GM21529 (cell line): ENCODE measurements around the gene GRXCR2.
"Not testable (repeated sequence)": the region's sequence is repeated elsewhere in the genome, so short reads cannot be mapped to it uniquely, and the experiment has no call there.

ENCODE experiments used
- ATAC-seq: cut with Tn5 transposase; IDR thresholded peaks from one replicate; pipeline ENCODE4 v1.9.1; 2021; ENCODE audit not compliant: unreplicated experiment

The GRXCR2 gene

DNA sequence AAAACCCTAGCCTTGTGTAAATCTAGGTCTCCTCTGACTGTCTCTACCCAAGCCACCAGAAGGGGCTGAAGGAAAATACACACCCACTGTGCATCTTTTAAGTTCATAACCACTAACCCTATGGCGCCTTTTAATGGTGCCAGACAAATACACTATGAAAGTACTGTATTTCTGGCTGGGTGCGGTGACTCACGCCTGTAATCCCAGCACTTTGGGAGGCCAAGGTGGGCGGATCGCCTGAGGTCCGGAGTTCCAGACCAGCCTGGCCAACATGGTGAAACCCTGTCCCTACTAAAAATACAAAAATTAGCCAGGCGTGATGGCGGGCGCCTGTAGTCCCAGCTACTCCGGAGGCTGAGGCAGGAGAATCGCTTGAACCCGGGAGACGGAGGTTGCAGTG, 36.6 kb downstream of the GRXCR2 start:
- not testable (repeated sequence) for ATAC-seq

DNA sequence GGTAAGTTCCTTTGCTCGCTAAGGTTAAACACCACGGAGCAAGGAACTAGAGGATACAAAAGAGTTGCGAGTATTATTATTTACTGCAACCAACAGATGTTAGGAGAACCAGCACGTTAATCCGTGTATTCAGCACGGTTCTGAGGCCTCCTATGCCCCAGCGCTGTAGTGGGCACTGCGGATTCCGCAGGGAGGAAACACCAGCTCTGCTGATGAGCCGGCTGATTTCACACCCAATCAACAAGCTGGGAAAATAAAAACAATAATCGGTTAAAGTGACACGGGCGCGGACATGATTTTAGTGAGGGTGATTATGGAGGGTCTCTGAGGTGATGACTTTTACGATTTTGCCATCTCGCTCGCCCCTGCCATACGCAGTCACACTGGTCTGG, 37.0 kb downstream of the GRXCR2 start:
- no peak for ATAC-seq

DNA sequence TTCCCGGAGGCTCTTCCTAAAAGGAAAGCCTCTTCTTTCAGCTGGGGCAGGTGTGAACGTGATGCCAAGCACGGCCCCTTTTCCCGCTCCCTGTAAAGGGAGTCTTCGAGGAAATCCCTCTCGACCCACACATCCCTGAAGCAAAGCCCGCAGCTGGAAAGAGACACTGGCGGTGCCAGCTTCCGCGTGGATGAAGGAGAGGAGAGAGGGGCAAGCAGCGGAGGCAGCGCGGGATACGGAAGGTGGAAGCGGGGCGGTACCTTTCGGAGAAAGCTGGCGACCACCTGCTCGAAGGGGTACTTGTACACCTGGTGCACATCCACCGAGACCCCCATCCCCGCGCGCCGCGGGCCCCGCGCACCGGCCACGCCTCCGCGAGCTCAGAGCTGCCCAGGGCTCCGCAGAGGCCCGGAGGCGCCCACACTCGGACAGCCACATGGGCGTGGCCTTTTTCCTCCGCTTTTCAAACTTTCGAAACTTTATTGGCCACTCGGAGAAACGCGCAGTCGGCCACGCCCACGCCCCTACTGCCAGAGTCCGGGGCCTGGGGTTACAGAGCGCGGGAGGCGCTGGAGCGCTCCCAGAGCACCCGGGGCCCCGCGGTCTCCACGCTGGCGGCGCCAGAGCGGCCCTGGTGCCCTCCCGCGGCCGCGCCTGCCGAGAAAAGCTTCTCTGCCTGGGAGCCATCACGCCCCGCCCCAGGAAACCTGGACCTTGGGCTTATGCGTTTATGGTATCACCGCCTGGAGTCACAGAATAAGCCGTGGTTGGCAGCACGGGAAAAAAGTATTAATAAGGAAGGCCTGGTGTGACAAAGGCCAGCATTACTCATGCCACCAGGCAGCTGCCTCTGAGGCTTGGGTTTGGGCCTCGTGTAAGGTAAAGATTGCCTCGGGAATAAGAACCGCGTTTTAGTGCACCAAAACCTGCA, 37.6 kb downstream of the GRXCR2 start, which contains the start of gene PRELID2:
Gene PRELID2 (minus strand): TSS at position 426 of the 931 bp plus-strand sequence. CDS start 91 bp downstream, at position 335.
- ATAC-seq: peak; percentile 89

DNA sequence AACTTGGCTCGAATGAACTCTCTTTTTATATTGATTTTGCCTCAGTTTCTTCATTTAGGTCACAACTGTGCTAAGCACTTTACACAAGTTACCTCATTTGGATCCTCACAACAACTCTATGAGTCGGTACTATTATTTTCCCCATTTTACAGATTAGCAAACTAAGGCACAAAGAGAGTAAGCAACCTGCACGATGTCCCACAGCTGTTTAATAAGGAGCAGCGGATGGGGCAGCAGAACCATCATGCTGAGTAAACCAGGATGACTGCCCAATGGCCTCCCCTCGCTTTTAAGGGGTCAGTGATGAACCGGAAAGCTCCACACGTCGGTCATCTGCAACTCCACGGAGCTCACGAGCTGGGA, 38.3 kb downstream of the GRXCR2 start:
- ATAC-seq: peak; percentile 3

DNA sequence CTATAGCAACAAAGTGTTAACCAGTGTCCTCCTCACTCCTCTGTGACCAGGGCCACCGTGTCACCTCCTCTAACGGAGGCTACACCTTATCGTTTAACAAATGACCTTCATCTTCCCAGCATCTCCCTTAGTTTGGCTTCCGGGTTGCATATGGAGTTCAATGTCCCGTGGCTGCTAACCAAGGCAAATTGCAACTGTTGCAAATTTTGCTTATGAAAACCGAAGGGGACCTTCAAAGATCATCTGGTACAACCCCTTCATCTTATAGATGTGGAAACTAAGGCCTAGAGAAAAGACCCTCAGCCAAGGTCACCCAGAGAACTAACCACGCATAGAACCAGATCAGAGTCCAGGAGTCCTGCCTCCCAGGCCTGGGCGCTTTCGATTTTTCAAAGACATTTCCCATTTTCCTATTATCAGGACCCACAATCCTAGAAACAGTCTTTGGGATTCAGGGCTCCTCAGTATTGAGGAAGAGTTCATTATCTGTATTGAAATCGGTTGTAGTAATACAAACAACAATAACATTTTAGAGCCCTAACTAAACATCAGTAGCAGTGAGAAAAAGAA, 39.1 kb downstream of the GRXCR2 start:
- ATAC-seq: no peak

DNA sequence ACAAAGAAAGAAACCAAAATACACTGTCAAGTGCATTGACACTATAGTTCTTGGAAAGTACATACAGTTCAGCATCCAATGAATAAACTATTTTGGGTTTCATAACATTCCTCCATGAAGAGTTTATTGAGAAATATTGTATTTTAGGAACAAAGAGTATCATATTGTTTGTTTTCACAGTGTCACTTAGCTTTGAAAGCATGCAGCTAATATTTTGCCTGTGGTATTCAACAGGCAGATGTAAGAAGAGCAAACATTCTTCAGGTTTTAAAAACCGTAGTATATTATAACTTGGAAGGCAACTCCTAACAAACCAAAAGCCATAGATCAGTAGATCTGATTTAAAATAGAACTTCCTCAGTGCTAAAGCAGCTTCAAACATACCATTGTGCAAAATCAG, 42.2 kb downstream of the GRXCR2 start:
- ATAC-seq: no peak

DNA sequence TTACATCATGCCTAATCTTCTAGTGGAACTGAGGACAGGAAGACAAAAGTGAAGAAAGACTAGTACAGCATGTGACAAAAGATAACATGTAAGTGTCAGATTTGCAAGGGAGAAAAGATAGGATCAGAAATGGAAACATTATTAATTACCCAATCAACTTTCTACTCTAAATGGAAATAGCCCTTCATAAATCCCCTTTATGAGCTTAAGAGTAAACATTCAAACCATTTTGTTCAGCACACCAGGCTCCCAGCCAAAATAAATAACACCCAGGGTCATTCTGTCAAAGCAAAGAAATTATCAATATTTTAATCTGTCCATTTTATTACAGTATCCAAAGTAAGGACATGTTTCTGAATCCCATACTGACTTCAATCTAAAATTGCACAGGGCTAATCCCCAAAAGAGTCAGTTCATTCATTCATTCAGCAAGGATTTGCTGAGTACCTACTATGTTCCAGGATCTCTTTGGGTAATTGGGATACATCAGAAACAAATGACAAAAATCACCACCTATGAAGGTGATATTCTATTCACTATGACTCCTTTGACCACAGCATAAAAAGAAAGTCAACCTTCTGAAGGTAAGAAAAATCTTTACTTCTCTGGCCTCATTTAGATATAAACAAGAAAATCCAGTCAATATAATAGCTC, 43.0 kb downstream of the GRXCR2 start:
- ATAC-seq: no peak

DNA sequence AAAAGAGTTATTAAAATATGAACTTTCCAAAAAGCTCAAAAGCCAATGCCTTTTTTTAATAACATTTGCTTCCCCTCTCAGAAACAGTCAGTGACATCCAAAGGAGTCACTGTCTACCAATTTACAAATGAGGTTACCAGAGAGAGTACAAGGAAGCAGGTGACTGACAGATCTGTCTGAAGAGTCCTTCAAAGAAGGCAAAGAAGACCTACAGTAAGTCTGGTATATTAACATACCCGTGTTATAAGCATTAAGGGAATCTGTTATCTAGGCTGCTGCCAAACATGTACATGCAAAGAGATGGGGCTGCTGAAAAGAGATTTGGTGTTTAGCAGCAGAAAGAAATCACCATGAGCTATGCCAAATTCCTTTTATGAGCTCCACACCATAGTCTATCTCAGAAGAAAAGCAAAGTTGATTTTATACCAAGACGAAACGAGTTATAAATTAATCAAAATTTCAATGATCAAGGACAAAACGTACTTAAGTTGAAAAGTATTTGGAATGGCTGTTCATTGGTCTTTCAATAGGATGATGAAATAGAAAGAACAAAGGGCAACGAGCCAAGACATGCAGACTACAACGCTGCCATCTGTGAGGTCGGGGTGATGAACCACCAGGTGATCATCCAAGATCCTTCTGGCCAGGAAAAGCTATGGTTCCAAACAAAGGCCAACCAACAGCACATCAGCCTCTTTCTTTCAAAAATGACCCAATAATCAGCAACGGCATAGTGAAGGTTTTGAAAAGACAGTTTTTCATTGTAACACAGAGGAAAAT, 45.7 kb downstream of the GRXCR2 start:
- no peak for ATAC-seq

DNA sequence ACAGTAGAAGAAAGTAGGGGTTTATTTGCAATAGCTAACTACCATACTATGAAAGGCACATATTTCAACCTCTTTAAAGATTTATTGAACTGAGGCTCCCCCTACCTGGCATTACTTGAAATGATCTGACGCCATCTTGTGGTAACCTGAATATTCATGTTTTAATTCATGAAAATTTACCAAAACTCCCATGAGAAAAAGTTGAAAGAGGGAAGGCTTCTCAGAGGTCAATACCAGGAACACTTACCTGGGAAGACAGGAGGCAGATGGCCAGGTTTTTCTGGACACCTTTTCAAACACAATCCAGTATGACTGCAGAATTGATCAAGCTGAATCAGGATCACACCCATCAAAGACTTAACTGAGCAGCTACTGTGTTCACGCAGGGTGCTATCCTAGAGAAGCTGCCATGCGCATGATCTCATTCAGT, 47.0 kb downstream of the GRXCR2 start:
- peak; percentile 85 for ATAC-seq

DNA sequence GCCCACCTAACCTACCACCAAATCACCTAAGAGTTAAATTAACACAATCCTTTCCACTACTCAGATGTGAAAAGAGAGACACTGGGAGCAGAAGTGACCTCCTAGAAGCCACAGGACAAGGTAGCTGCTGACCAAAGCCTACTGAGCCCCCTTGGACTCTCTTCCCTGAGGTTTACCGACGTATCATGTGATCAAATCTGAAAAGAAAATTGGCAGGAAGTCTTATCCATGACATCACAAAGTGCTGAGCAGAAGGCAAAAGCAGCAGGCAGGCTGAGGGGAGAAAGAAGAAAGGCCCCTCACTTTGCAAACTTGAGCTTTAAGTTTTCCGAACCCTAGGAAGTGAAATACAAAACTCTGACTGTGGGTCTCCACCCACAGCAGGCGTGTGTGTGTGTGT, 48.8 kb downstream of the GRXCR2 start:
- ATAC-seq: no peak

DNA sequence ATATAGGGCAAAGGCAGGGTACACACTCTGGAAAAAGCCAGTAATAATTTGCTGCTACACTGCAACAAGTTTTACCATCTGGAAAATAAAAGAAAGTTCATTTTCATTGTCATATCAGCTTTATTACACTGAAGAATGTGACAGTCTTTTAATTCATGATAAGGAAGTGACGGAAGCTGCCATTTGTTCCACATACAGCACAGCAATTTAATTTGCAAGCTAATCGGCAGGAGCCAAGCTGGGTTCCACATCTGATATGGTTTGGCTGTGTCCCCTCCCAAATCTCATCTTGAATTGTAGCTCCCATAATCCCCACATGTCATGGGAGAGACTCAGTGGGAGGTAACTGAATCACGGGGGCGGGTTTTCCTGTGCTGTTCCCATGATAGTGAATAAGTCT, 54.2 kb downstream of the GRXCR2 start:
- ATAC-seq: no peak

DNA sequence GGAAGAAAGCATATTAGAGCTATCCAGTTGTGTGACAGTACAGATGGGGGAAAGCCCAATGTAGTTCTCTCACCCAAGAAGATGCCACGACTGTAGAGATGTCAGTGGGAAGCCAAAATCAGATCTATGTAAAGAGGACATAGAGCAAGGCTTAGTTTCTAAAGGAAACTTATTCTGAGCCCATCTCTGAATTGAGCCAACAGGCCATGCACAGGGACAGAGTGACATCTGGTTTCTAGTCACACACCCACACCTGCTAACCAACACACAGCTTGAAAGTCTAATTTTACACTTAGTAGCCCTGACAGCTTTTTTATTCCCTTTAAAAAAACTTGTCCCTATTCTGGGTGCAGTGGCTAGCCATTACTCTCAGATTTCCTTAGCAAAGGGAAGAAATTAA, 59.9 kb downstream of the GRXCR2 start:
- ATAC-seq: no peak

DNA sequence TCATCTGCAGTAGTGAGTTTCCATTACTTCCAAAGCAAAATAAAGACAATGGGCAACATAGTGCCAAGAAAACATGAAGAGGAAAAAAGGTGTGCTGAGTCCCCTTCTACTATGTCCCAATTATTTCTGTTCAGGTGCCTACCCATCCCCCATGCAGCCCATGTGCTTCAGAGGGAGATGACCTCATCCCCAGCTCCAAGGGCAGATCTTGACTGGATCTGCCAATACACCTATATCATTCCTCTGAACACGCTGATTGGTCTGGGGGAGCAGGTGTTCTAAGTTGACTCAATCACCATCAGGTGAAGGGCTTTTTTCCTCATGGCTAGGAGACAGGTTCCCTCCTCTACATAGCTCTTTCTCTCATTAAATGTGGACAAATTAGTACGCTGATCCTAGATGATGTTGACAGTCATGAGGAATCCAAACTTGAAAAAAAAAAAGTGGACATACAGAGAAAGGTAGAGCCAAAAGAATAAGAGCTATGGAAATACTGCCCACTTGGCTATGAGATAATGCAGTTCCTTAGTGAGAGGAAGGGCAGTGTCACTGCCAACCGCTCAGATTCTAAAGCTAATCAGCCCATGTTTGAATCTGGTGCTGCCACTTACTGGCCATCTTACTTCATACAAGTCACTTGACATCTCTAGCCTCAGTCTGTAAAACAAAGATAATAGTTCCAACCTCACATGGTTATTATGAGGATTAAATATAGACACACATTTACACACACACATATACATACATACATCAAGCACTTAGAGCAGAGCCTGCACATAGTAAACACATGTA, 60.8 kb downstream of the GRXCR2 start:
- ATAC-seq: no peak
